NCI-H2081 treated with DMSO at 0.1 percent for 48 hours (cell line): ENCODE measurements around the gene FGD6.

Source experiments
- DNase-seq: peaks from one replicate; lab custom pipeline; 2025; lab: John Stamatoyannopoulos, UW

Gene FGD6

GRCh38 chr12:95083938-95084337 is 133.3 kb downstream of the FGD6 start:
- no peak for DNase-seq

GRCh38 chr12:95083471-95083870 is 133.8 kb downstream of the FGD6 start:
- DNase-seq = no peak

GRCh38 chr12:95077341-95077740 is 139.9 kb downstream of the FGD6 start:
- no peak for DNase-seq

- DNase-seq = no peak
These were observed 142.5 kb downstream of the FGD6 start for GRCh38 chr12:95074766-95075165.

GRCh38 chr12:95073698-95074520 is 143.4 kb downstream of the FGD6 start:
- DNase-seq = no peak

- peak; percentile 78 for DNase-seq
These were observed 144.2 kb downstream of the FGD6 start, which contains the start of gene NR2C1 for GRCh38 chr12:95072900-95073697. NR2C1 (minus strand) TSS chr12:95073618; CDS start chr12:95067384, 6,234 bp downstream.

GRCh38 chr12:95070378-95070777 is 146.9 kb downstream of the FGD6 start:
- no peak for DNase-seq

- no peak for DNase-seq
These were observed 151.0 kb downstream of the FGD6 start for GRCh38 chr12:95066091-95066855.

- DNase-seq = no peak
These were observed 156.3 kb downstream of the FGD6 start for GRCh38 chr12:95060951-95061350.

GRCh38 chr12:95059984-95060383 is 157.3 kb downstream of the FGD6 start:
- DNase-seq = no peak

- no peak for DNase-seq
These were observed 159.8 kb downstream of the FGD6 start for GRCh38 chr12:95057424-95057823.

GRCh38 chr12:95055057-95055456 is 162.2 kb downstream of the FGD6 start:
- DNase-seq = no peak

- no peak for DNase-seq
These were observed 163.1 kb downstream of the FGD6 start for GRCh38 chr12:95054206-95054605.

- DNase-seq = no peak
These were observed 166.0 kb downstream of the FGD6 start for GRCh38 chr12:95051241-95051640.

GRCh38 chr12:95037906-95038305 is 179.4 kb downstream of the FGD6 start:
- DNase-seq = no peak

GRCh38 chr12:95034750-95035149 is 182.5 kb downstream of the FGD6 start:
- no peak for DNase-seq
